Osteocyte (in vitro differentiated cells): ENCODE data around the gene PRRT2. TPM values are rescaled to one million over a fixed set of nuclear protein-coding genes. Genes with fewer than 3 reads are reported as not detected.

Experiments
- DNase-seq: peaks from one replicate; pipeline ENCODE4 v3.0.0; 2021; ENCODE audit warnings: mixed read lengths; ENCODE audit not compliant: unreplicated experiment; ENCODE audit errors: extremely low spot score
- H3K27ac Mint-ChIP-seq: one replicate; pipeline ENCODE4 v1.8.0; 2021; ENCODE audit warnings: mild to moderate bottlenecking, mixed read lengths; ENCODE audit not compliant: unreplicated experiment
- H3K27me3 Mint-ChIP-seq: one replicate; pipeline ENCODE4 v1.8.0; 2021; ENCODE audit warnings: mixed read lengths; ENCODE audit not compliant: unreplicated experiment
- H3K36me3 Mint-ChIP-seq: one replicate; pipeline ENCODE4 v1.8.0; 2021; ENCODE audit warnings: mixed read lengths; ENCODE audit not compliant: unreplicated experiment
- H3K4me1 Mint-ChIP-seq: one replicate; pipeline ENCODE4 v1.8.0; 2021; ENCODE audit warnings: mixed read lengths; ENCODE audit not compliant: unreplicated experiment
- H3K4me3 Mint-ChIP-seq: one replicate; pipeline ENCODE4 v1.8.0; 2021; ENCODE audit warnings: mild to moderate bottlenecking, moderate library complexity, mixed read lengths; ENCODE audit not compliant: unreplicated experiment
- H3K9me3 Mint-ChIP-seq: one replicate; pipeline ENCODE4 v1.8.0; 2021; ENCODE audit warnings: mixed read lengths; ENCODE audit not compliant: unreplicated experiment
- total RNA-seq: library from RNA; stranded (reverse); gene quantifications from 2 replicates; pipeline ENCODE4 v1.2.1, GENCODE V29; 2021
- TF ChIP-seq, protein P1 (sequence below): fragments of 200-600 bp; sonication (generic); IDR thresholded peaks from 2 replicates; pipeline ENCODE4 v1.5.0; 2021; ENCODE audit warnings: antibody characterized with exemption, mild to moderate bottlenecking, moderate library complexity

Gene PRRT2
- total RNA-seq, 1 donor from 2014 or later: 13.4 TPM

DNA sequence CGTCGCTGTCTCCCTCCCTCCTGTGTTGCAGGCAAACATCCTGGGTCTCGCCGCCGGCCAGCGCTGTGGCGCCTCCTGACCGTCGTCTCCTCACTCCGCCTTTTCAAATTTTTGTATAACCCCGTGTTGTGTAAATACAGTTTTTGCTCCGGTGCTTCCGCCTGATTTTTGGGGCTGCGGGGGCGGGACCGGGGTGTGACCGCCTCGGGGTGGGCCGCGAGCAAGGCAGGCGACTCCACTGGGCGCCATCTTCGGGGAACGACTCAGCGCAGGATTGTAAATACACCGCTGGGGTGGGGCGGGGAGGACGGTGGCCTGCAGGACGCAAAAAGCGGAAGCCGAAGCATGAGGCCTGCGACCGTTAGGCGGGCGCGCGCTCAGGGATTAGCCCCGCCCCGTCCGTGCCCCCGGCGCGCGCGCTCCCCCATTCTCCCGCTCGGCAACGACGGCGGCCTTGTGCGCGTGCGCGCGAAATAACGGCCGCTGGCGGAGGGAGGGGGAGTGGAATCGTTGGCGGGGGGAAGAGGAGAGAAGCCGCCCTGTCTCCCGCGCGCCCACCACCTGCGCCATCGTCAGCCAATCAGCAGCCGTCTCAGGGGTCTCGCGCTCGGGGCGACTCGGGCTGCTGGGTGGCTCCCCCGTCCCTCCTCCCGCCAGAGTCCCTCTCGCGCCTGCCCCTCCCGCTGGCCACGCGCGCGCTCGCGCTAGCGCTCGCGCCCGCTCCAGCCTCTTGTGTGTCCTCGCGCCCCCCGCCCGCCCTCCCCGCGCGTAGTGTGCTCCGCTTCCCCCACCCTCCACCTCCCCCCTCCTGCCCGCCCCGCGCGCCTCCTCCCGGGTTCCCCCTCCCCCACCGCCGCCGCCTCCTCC, 6.5 kb upstream of the PRRT2 start:
- Mint-ChIP-seq H3K4me3 (peak overlapping the region; percentile 100), H3K9me3 (no peaks in the 10 kb centered on the region), H3K36me3 (peaks cover 2% of the 10 kb centered on the region), H3K27me3 (no peaks in the 10 kb centered on the region), H3K27ac (peak overlapping the region; percentile 100), H3K4me1 (peaks cover 35% of the 10 kb centered on the region)
- TF ChIP-seq, protein P1, sequence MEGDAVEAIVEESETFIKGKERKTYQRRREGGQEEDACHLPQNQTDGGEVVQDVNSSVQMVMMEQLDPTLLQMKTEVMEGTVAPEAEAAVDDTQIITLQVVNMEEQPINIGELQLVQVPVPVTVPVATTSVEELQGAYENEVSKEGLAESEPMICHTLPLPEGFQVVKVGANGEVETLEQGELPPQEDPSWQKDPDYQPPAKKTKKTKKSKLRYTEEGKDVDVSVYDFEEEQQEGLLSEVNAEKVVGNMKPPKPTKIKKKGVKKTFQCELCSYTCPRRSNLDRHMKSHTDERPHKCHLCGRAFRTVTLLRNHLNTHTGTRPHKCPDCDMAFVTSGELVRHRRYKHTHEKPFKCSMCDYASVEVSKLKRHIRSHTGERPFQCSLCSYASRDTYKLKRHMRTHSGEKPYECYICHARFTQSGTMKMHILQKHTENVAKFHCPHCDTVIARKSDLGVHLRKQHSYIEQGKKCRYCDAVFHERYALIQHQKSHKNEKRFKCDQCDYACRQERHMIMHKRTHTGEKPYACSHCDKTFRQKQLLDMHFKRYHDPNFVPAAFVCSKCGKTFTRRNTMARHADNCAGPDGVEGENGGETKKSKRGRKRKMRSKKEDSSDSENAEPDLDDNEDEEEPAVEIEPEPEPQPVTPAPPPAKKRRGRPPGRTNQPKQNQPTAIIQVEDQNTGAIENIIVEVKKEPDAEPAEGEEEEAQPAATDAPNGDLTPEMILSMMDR: no peak
- DNase-seq: peak; percentile 99

DNA sequence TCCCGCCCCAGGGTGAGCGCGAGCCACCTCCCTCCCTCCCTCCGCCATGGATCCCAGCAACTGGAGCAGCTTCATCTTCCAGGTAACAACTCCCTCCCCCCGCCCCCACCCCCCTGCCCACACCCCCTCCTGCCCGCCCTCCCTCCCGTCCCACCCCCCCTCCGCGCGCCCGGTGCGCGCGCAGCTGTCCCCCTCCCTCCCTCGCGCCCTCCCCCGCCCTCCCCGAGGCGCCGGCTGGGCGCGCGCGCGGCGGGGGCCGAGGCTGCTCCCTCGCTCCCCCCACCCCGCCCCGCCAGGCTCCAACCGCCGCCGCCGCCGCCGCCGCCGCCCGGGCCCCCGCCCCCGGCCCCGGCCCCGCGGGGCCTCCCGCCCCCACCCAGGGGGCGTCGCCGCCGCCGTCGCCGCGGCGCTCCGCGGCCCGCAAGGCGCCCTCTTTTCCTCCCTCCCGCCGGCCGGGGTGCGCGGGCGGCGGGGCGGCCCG, 5.9 kb upstream of the PRRT2 start, which contains the start of gene MAZ:
Gene MAZ, plus strand, starts transcription at position 431 of the 481 bp plus-strand sequence. CDS start 173 bp downstream, outside the sequence.
- peak within 1 kb of the TSS; percentile 100 for H3K27ac Mint-ChIP-seq
- no peak for DNase-seq
- peak within 1 kb of the TSS; percentile 100 for H3K4me3 Mint-ChIP-seq

DNA sequence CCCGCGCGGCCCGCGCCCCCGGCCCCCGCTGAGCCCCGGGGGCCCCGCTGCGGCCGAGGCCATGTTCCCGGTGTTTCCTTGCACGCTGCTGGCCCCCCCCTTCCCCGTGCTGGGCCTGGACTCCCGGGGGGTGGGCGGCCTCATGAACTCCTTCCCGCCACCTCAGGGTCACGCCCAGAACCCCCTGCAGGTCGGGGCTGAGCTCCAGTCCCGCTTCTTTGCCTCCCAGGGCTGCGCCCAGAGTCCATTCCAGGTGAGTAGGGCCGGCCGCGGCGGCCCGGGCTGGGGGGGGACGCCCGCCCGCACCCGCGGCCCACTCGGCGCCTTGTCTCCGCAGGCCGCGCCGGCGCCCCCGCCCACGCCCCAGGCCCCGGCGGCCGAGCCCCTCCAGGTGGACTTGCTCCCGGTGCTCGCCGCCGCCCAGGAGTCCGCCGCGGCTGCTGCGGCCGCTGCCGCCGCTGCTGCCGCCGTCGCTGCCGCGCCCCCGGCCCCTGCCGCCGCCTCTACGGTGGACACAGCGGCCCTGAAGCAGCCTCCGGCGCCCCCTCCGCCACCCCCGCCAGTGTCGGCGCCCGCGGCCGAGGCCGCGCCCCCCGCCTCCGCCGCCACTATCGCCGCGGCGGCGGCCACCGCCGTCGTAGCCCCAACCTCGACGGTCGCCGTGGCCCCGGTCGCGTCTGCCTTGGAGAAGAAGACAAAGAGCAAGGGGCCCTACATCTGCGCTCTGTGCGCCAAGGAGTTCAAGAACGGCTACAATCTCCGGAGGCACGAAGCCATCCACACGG, 5.2 kb upstream of the PRRT2 start:
- H3K27me3 Mint-ChIP-seq: no peaks in the 10 kb centered on the region
- peak overlapping the region; percentile 83 for H3K4me3 Mint-ChIP-seq
- H3K4me1 Mint-ChIP-seq: peaks cover 46% of the 10 kb centered on the region
- peak overlapping the region; percentile 92 for H3K27ac Mint-ChIP-seq
- H3K36me3 Mint-ChIP-seq: peaks cover 4% of the 10 kb centered on the region
- DNase-seq: no peak
- TF ChIP-seq, protein P1: no peak
- no peaks in the 10 kb centered on the region for H3K9me3 Mint-ChIP-seq

More for the DNA sequence above, 5.9 kb upstream of the PRRT2 start, which contains the start of gene MAZ:
- TF ChIP-seq, protein P1: no peak
- peaks cover 42% of the 10 kb centered on the region for H3K4me1 Mint-ChIP-seq
- peaks cover 4% of the 10 kb centered on the region for H3K36me3 Mint-ChIP-seq
- no peaks in the 10 kb centered on the region for H3K27me3 Mint-ChIP-seq
- no peaks in the 10 kb centered on the region for H3K9me3 Mint-ChIP-seq

DNA sequence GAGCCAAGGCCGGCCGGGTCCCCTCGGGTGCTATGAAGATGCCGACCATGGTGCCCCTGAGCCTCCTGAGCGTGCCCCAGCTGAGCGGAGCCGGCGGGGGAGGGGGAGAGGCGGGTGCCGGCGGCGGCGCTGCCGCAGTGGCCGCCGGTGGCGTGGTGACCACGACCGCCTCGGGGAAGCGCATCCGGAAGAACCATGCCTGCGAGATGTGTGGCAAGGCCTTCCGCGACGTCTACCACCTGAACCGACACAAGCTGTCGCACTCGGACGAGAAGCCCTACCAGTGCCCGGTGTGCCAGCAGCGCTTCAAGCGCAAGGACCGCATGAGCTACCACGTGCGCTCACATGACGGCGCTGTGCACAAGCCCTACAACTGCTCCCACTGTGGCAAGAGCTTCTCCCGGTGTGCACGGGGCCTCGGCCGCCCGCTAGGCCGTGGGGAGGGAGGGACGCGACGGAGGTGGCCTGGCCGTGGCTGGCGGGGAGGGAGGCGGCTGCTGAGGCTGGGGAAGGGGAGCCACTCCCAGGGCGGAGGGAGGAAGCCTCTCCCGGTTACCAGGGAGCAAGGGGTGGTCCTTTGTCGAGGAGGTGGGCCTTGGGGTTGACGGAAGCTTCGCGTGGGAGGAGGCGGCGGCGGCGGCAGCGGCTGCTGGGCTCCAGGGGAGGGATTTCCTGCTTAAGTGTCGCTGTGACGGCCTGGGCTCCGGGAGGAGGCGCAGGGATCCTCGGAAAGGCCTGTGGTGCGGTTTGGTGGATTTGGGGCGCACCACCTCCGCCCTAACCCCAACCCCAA, 4.4 kb upstream of the PRRT2 start:
- no peaks in the 10 kb centered on the region for H3K9me3 Mint-ChIP-seq
- peak overlapping the region; percentile 92 for H3K27ac Mint-ChIP-seq
- peaks cover 4% of the 10 kb centered on the region for H3K36me3 Mint-ChIP-seq
- peak; percentile 95 for DNase-seq
- no peaks in the 10 kb centered on the region for H3K27me3 Mint-ChIP-seq
- H3K4me3 Mint-ChIP-seq: peak overlapping the region; percentile 83
- TF ChIP-seq, protein P1: peak; percentile 52
- peaks cover 52% of the 10 kb centered on the region for H3K4me1 Mint-ChIP-seq
